CD4-positive, alpha-beta T cell (primary cell): Measurements from ENCODE around the gene PRKN. TPM values are rescaled to one million over a fixed set of nuclear protein-coding genes. Genes with fewer than 3 reads are reported as not detected.

Source experiments
- ATAC-seq: fragments of 200-7000 bp; cut with Tn5 transposase; one replicate; pipeline ENCODE4 v1.10.0; 2022; ENCODE audit warnings: mild to moderate bottlenecking; ENCODE audit not compliant: poor library complexity
- CTCF ChIA-PET: fragments of 350-600 bp; sonication (Branson Sonifier 250); formaldehyde crosslinking; loops from one replicate; lab custom pipeline; 2021; ENCODE audit warnings: antibody characterized with exemption, inconsistent platforms; lab: Charles Lee
- POLR2A ChIA-PET: fragments of 350-600 bp; sonication (Branson Sonifier 250); formaldehyde crosslinking; loops from one replicate; lab custom pipeline; 2021; ENCODE audit warnings: antibody characterized with exemption, inconsistent platforms; lab: Charles Lee
- DNase-seq, 14 experiments: peaks; one replicate each; pipeline ENCODE4 v3.0.0-alpha.2; 2013 to 2020; ENCODE audit warnings: mixed read lengths in 2 of 14
- H3K27ac ChIP-seq, 2 donors: one replicate each; pipeline versions ENCODE4 v1.5.1 to v1.7.0; 2013; ENCODE audit warnings: low read length in 2 of 2, low read depth in 1 of 2, mild to moderate bottlenecking in 1 of 2
- H3K27me3 ChIP-seq, 2 experiments: 1 replicate in 1 of 2; 2 replicates in 1 of 2; pipeline versions ENCODE4 v1.6.1 to v1.7.0; 2013; ENCODE audit warnings: low read length in 2 of 2, control low read depth in 1 of 2, mild to moderate bottlenecking in 1 of 2, moderate library complexity in 1 of 2; ENCODE audit not compliant: insufficient read depth in 2 of 2, control insufficient read depth in 1 of 2
- H3K36me3 ChIP-seq: one replicate; pipeline ENCODE4 v1.6.1; 2013; ENCODE audit warnings: low read length, control low read depth; ENCODE audit not compliant: insufficient read depth
- H3K4me1 ChIP-seq: one replicate; pipeline ENCODE4 v1.6.1; 2013; ENCODE audit warnings: low read length, control low read depth; ENCODE audit not compliant: insufficient read depth
- H3K4me3 ChIP-seq: one replicate; pipeline ENCODE4 v1.5.1; 2013; ENCODE audit warnings: mild to moderate bottlenecking, low read length, moderate library complexity
- H3K9me3 ChIP-seq, 2 experiments: 1 replicate in 1 of 2; 2 replicates in 1 of 2; pipeline versions ENCODE4 v1.6.1 to v1.7.0; 2013; ENCODE audit warnings: low read length in 2 of 2, mild to moderate bottlenecking in 2 of 2, control low read depth in 1 of 2, moderate library complexity in 1 of 2; ENCODE audit not compliant: control insufficient read depth in 1 of 2, insufficient read depth in 1 of 2
- H3K27ac Mint-ChIP-seq: one replicate; pipeline ENCODE4 v1.8.0; 2020; ENCODE audit warnings: mixed read lengths
- H3K27me3 Mint-ChIP-seq: one replicate; pipeline ENCODE4 v1.8.0; 2021; ENCODE audit warnings: mixed read lengths
- H3K36me3 Mint-ChIP-seq: one replicate; pipeline ENCODE4 v1.8.0; 2021; ENCODE audit warnings: low read depth, mixed read lengths
- H3K4me1 Mint-ChIP-seq: one replicate; pipeline ENCODE4 v1.8.0; 2021; ENCODE audit warnings: low read depth, mixed read lengths
- H3K4me3 Mint-ChIP-seq: one replicate; pipeline ENCODE4 v1.8.0; 2020; ENCODE audit warnings: mild to moderate bottlenecking, mixed read lengths
- H3K9me3 Mint-ChIP-seq: one replicate; pipeline ENCODE4 v1.8.0; 2020; ENCODE audit warnings: mixed read lengths
- CTCF ChIP-seq: fragments of 200-600 bp; IDR thresholded peaks from one replicate; pipeline ENCODE4 v1.8.0; 2022; ENCODE audit warnings: antibody characterized with exemption, mild to moderate bottlenecking
- intact Hi-C, 2 experiments: fragments of 100-400 bp; cut with DNase I in 1 of 2; cut with micrococcal nuclease in 1 of 2; formaldehyde crosslinking; loops; one replicate each; pipeline versions ENCODE4 v1.15.1 to v1.9.0; 2023 to 2025; cut with DNase I, micrococcal nuclease
- total RNA-seq, 174 experiments: library from RNA in 2 of 174; stranded (reverse) in 2 of 174; gene quantifications; one replicate each; pipeline ENCODE4 v1.2.3 and lab custom pipeline; 2021 to 2026

Gene PRKN
- total RNA-seq, 2 experiments from 2014 or later, result 5.2 to 5.4 TPM

- Mint-ChIP-seq H3K27ac (no peak overlapping the region), H3K27me3 (no peaks in the 10 kb centered on the region), H3K9me3 (no peaks in the 10 kb centered on the region), H3K36me3 (no peaks in the 10 kb centered on the region), H3K4me3 (no peak overlapping the region), H3K4me1 (no peaks in the 10 kb centered on the region)
- no peak for TF ChIP-seq CTCF
- ChIA-PET CTCF (no interaction called here), POLR2A (no interaction called here)
- intact Hi-C loops, result no loop called here
- Histone ChIP-seq H3K36me3 (no peaks in the 10 kb centered on the region), H3K4me3 (no peak overlapping the region), H3K9me3 (no peaks in the 10 kb centered on the region), H3K27me3 (no peaks in the 10 kb centered on the region), H3K27ac (no peak overlapping the region), H3K4me1 (no peaks in the 10 kb centered on the region)
- DNase-seq (no peak), ATAC-seq (no peak)
These were observed 1005.2 kb downstream of the PRKN start for GRCh38 chr6:161722394-161722793.

DNA sequence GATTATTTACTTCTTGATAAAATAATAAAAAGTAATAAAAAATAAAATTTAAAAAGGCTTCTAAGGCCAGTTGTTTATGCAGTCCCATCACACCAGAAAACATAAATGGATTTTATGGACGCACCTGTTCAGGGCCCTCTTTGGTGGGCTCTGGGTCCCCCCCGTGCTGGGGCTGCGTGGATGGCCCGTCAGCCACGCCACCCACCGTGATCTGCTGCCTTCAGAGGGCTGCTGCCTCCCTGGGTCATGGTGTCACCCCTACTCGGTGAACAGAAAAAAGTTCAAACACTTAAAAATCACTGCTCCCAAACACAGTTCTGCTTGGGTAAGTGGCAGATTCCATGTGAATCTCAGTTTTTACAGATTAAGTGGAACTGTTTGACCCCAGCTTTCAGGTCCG, 1006.1 kb downstream of the PRKN start:
- H3K27ac ChIP-seq, result no peak overlapping the region
- ChIA-PET POLR2A (no interaction called here), CTCF (no interaction called here)
- no peak overlapping the region for H3K4me3 Mint-ChIP-seq
- no peak for TF ChIP-seq CTCF
- H3K4me1 ChIP-seq, result no peaks in the 10 kb centered on the region
- H3K27me3 Mint-ChIP-seq, result no peaks in the 10 kb centered on the region
- no peak overlapping the region for H3K27ac Mint-ChIP-seq
- no peaks in the 10 kb centered on the region for H3K36me3 Mint-ChIP-seq
- H3K9me3 Mint-ChIP-seq, result no peaks in the 10 kb centered on the region
- intact Hi-C loops, result no loop called here
- no peaks in the 10 kb centered on the region for H3K4me1 Mint-ChIP-seq
- H3K27me3 ChIP-seq, result no peaks in the 10 kb centered on the region
- DNase-seq (no peak), ATAC-seq (no peak)
- no peak overlapping the region for H3K4me3 ChIP-seq
- no peaks in the 10 kb centered on the region for H3K36me3 ChIP-seq
- H3K9me3 ChIP-seq, result peaks cover 0 to 2% of the 10 kb centered on the region in 2 experiments

DNA sequence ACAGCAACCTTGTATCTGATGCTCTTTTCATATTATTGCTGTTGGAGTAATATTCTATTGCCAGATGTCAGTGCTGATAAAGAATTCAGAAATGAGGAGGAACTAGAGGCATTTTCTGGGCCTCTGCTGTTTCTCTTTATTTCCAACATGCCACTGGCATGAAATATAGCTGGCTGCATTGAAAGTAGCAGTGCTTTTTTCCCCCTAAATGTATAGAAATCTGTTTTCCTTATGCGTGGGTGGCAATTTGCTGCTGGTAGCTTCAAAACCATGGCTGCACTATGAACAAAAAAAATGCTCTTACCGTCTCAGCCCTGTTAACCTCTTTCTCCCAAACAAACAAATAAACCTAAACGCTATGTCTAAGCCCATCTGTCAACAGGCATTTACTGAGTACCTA, 1011.4 kb downstream of the PRKN start:
- H3K27me3 ChIP-seq, result no peaks in the 10 kb centered on the region
- no peak overlapping the region for H3K4me3 ChIP-seq
- DNase-seq (no peak), ATAC-seq (no peak)
- ChIA-PET CTCF (no interaction called here), POLR2A (no interaction called here)
- H3K27ac ChIP-seq, result no peak overlapping the region
- no peaks in the 10 kb centered on the region for H3K4me1 Mint-ChIP-seq
- intact Hi-C loops, result no loop called here
- H3K4me1 ChIP-seq, result no peaks in the 10 kb centered on the region
- no peaks in the 10 kb centered on the region for H3K27me3 Mint-ChIP-seq
- no peak overlapping the region for H3K4me3 Mint-ChIP-seq
- no peak overlapping the region for H3K27ac Mint-ChIP-seq
- no peaks in the 10 kb centered on the region for H3K36me3 Mint-ChIP-seq
- H3K36me3 ChIP-seq, result no peaks in the 10 kb centered on the region
- TF ChIP-seq CTCF, result no peak
- no peaks in the 10 kb centered on the region for H3K9me3 Mint-ChIP-seq
- H3K9me3 ChIP-seq, result peaks cover 0 to 3% of the 10 kb centered on the region in 2 experiments
